SU-DHL-6 (cell line): ENCODE measurements around the gene GBA2.
A peak's percentile ranks its signal among the peaks of the same experiment; 100 is the strongest.

ENCODE experiments used
- H2AFZ ChIP-seq: fragments of 200-600 bp; sonication (generic); 2 replicates; pipeline ENCODE4 v1.6.1; 2014; ENCODE audit warnings: low read depth, mild to moderate bottlenecking, moderate library complexity, mixed read lengths, antibody characterized with exemption, low read length; ENCODE audit not compliant: severe bottlenecking
- H3F3A ChIP-seq: fragments of 200-600 bp; shearing (Covaris generic); 2 replicates; pipeline ENCODE4 v1.6.0; 2016; ENCODE audit warnings: antibody characterized with exemption, mild to moderate bottlenecking; ENCODE audit not compliant: insufficient read depth
- H3K27ac ChIP-seq: fragments of 200-600 bp; sonication (generic); 2 replicates; pipeline ENCODE4 v1.5.1; 2016; ENCODE audit warnings: low read depth, mild to moderate bottlenecking, low read length, moderate library complexity, mixed read lengths
- H3K27me3 ChIP-seq: fragments of 200-600 bp; sonication (generic), shearing (Covaris generic); 2 replicates; pipeline ENCODE4 v1.6.0; 2014; ENCODE audit warnings: mild to moderate bottlenecking, low read length
- H3K36me3 ChIP-seq: fragments of 200-600 bp; sonication (generic); 2 replicates; pipeline ENCODE4 v1.6.1; 2014; ENCODE audit warnings: mild to moderate bottlenecking, low read length, mixed read lengths
- H3K4me2 ChIP-seq: fragments of 300-600, 200-600 bp; shearing (Covaris generic), sonication (generic); 2 replicates; pipeline ENCODE4 v1.6.0; 2014; ENCODE audit warnings: low read length, low read depth, mild to moderate bottlenecking; ENCODE audit not compliant: poor library complexity, severe bottlenecking
- H3K4me3 ChIP-seq: fragments of 200-600 bp; sonication (generic); 2 replicates; pipeline ENCODE4 v1.5.1; 2014; ENCODE audit warnings: antibody characterized with exemption, low read length, mild to moderate bottlenecking, mixed read lengths; ENCODE audit not compliant: insufficient read depth, poor library complexity, severe bottlenecking
- H3K79me2 ChIP-seq: fragments of 200-600 bp; sonication (generic); 2 replicates; pipeline ENCODE4 v1.6.1; 2014; ENCODE audit warnings: mild to moderate bottlenecking, low read length, moderate library complexity; ENCODE audit not compliant: insufficient read depth
- H3K9ac ChIP-seq: fragments of 200-600 bp; sonication (generic); 2 replicates; pipeline ENCODE4 v1.7.0; 2014; ENCODE audit warnings: mild to moderate bottlenecking, low read length
- H3K9me2 ChIP-seq: fragments of 200-600 bp; sonication (generic); replicated peaks from 2 replicates; pipeline ENCODE4 v1.6.1; 2014; ENCODE audit warnings: low read length; ENCODE audit not compliant: insufficient read depth
- H3K9me3 ChIP-seq: fragments of 200-600 bp; sonication (generic); 2 replicates; pipeline ENCODE4 v1.6.1; 2014; ENCODE audit warnings: low read length, mixed read lengths; ENCODE audit not compliant: insufficient read depth
- H4K20me1 ChIP-seq: fragments of 200-600 bp; sonication (generic); 2 replicates; pipeline ENCODE4 v1.6.1; 2014; ENCODE audit warnings: low read depth, mild to moderate bottlenecking, antibody characterized with exemption, low read length, moderate library complexity, mixed read lengths
- EZH2phosphoT487 ChIP-seq: fragments of 200-600 bp; sonication (generic), shearing (Covaris generic); conservative IDR thresholded peaks from 2 replicates; pipeline ENCODE4 v1.6.1; 2018; ENCODE audit warnings: mild to moderate bottlenecking, antibody characterized with exemption, low read length, moderate library complexity, mixed read lengths
- TF ChIP-seq, protein P1 (sequence below): fragments of 200-600 bp; sonication (generic); IDR thresholded peaks from one replicate; pipeline ENCODE4 v1.5.1; 2017; ENCODE audit warnings: antibody characterized with exemption, mild to moderate bottlenecking, low read length, moderate library complexity; ENCODE audit not compliant: insufficient read depth, poor library complexity, severe bottlenecking

The GBA2 gene

GRCh38 chr9:35729101-35729500 lies 19.9 kb downstream of the GBA2 start:
- no peaks in the 10 kb centered on the region for H3K9me2 ChIP-seq
- no peaks in the 10 kb centered on the region for H3K27me3 ChIP-seq
- peak overlapping the region; percentile 95 for H3K4me2 ChIP-seq
- H4K20me1 ChIP-seq, result no peaks in the 10 kb centered on the region; the same call in 1 of the 2 replicates
- TF ChIP-seq, protein P1, sequence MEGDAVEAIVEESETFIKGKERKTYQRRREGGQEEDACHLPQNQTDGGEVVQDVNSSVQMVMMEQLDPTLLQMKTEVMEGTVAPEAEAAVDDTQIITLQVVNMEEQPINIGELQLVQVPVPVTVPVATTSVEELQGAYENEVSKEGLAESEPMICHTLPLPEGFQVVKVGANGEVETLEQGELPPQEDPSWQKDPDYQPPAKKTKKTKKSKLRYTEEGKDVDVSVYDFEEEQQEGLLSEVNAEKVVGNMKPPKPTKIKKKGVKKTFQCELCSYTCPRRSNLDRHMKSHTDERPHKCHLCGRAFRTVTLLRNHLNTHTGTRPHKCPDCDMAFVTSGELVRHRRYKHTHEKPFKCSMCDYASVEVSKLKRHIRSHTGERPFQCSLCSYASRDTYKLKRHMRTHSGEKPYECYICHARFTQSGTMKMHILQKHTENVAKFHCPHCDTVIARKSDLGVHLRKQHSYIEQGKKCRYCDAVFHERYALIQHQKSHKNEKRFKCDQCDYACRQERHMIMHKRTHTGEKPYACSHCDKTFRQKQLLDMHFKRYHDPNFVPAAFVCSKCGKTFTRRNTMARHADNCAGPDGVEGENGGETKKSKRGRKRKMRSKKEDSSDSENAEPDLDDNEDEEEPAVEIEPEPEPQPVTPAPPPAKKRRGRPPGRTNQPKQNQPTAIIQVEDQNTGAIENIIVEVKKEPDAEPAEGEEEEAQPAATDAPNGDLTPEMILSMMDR, result no peak
- no peak for TF ChIP-seq EZH2phosphoT487
- H3K79me2 ChIP-seq, result peaks cover 60% of the 10 kb centered on the region
- no peak overlapping the region for H3K4me3 ChIP-seq
- peak overlapping the region; percentile 9; the same call in 1 of the 2 replicates for H3K9ac ChIP-seq
- H2AFZ ChIP-seq, result no peak overlapping the region
- no peak overlapping the region for H3K27ac ChIP-seq
- H3K9me3 ChIP-seq, result no peaks in the 10 kb centered on the region
- peaks cover 7% of the 10 kb centered on the region; the same call in 1 of the 2 replicates for H3K36me3 ChIP-seq
- peaks cover 8% of the 10 kb centered on the region; the same call in 1 of the 2 replicates for H3F3A ChIP-seq

GRCh38 chr9:35728041-35728971 lies 20.7 kb downstream of the GBA2 start:
- Histone ChIP-seq H3K79me2 (peaks cover 59% of the 10 kb centered on the region), H3K9ac (peak overlapping the region; percentile 25), H3K9me2 (no peaks in the 10 kb centered on the region), H3K9me3 (no peaks in the 10 kb centered on the region), H4K20me1 (no peaks in the 10 kb centered on the region; the same call in 1 of the 2 replicates), H3K27ac (peak overlapping the region; percentile 28), H3K4me3 (no peak overlapping the region), H3K27me3 (no peaks in the 10 kb centered on the region), H3K36me3 (peaks cover 7% of the 10 kb centered on the region; the same call in 1 of the 2 replicates), H3F3A (peaks cover under 1% of the 10 kb centered on the region; the same call in 1 of the 2 replicates), H3K4me2 (peak overlapping the region; percentile 95), H2AFZ (no peak overlapping the region)
- no peak for TF ChIP-seq EZH2phosphoT487
- TF ChIP-seq, protein P1, result no peak

GRCh38 chr9:35727676-35728040 lies 21.4 kb downstream of the GBA2 start:
- Histone ChIP-seq H3K27ac (peak overlapping the region; percentile 23; the same call in 1 of the 2 replicates), H3F3A (no peaks in the 10 kb centered on the region), H3K4me3 (no peak overlapping the region), H4K20me1 (no peaks in the 10 kb centered on the region; the same call in 1 of the 2 replicates), H3K79me2 (peaks cover 54% of the 10 kb centered on the region), H2AFZ (no peak overlapping the region), H3K4me2 (peak overlapping the region; percentile 95), H3K9ac (peak overlapping the region; percentile 25; the same call in 1 of the 2 replicates), H3K9me2 (no peaks in the 10 kb centered on the region), H3K36me3 (peaks cover 7% of the 10 kb centered on the region; the same call in 1 of the 2 replicates), H3K9me3 (no peaks in the 10 kb centered on the region), H3K27me3 (no peaks in the 10 kb centered on the region)
- TF ChIP-seq, protein P1, result no peak
- no peak for TF ChIP-seq EZH2phosphoT487
